Raji (cell line): Measurements from ENCODE around the gene DDX39B.
A peak's percentile ranks its signal among the peaks of the same experiment; 100 is the strongest.

ENCODE experiments used
- POLR2A ChIP-seq: IDR thresholded peaks from 2 replicates; pipeline ENCODE4 v1.6.1; 2011; ENCODE audit warnings: low read depth, low read length, control low read depth; ENCODE audit not compliant: insufficient read depth

DDX39B gene

GRCh38 chr6:31567531-31568370, 25.9 kb upstream of the DDX39B start:
- no peak for TF ChIP-seq POLR2A

GRCh38 chr6:31560697-31561058, 18.9 kb upstream of the DDX39B start:
- TF ChIP-seq POLR2A, result no peak

DNA sequence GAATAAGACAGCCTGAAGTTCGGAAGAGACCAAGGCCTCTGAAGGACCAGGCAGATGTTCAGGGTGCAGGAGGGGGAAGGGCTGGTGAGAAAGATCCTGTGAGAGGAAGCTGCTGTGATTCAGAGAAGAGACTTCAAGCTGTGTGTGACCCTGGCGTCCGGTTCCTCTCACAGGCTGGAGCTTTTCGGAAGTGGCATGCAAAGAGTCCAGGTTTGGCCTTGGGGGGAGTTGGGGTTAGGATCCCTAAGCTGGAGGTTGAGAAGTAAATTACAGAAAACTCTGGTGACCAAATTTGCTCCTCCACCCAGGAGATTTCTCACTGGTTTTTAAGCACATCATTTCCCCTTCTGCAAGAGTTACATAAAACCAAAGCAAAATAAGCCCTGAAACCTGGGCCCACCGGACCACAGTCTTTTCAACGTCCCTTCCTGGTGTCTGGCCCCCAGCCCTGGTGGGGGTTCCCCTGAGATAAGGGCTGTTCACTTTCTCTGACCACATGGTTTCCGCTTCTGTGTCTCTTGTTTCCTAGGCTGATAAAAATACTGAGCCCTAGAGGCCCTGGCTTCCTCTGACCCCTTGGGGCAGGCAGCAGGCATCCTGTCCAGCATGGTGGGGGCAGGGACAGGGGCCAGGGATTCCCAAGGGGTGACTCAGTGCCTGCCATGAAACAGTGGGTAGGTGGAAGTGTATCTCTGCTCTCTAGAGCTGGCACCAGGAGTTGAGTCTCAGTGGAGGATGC, 18.3 kb upstream of the DDX39B start:
- TF ChIP-seq POLR2A, result peak; percentile 50; the same call in 1 of the 2 replicates

- no peak; the same call in 1 of the 2 replicates for TF ChIP-seq POLR2A
Observed at GRCh38 chr6:31559606-31559957, 17.8 kb upstream of the DDX39B start.

GRCh38 chr6:31558631-31559500, 17.1 kb upstream of the DDX39B start:
- TF ChIP-seq POLR2A, result peak; percentile 33; the same call in 1 of the 2 replicates

GRCh38 chr6:31558318-31558625, 16.5 kb upstream of the DDX39B start:
- TF ChIP-seq POLR2A, result no peak

- no peak for TF ChIP-seq POLR2A
Observed at GRCh38 chr6:31557443-31558317, 15.9 kb upstream of the DDX39B start.

- no peak for TF ChIP-seq POLR2A
Observed at GRCh38 chr6:31556307-31556706, 14.5 kb upstream of the DDX39B start.

DNA sequence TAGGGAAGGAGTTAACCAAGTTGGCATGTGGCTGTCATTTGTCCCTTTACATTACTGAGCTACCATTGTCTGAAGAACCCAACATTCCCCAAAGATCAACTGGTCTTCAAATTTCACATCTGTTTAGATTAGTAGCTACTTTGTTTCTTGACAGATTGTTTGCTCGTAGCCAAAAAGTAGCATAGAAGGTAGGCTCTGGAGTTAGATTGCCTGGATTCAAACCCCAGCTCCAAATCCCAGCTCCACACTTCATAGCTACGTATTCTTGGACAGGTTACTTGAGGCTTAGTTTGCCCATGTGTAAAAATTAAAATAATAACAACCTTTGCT, 6.7 kb upstream of the DDX39B start:
- TF ChIP-seq POLR2A, result no peak

- no peak for TF ChIP-seq POLR2A
Observed at GRCh38 chr6:31547727-31548543, 6.1 kb upstream of the DDX39B start.

GRCh38 chr6:31546958-31547726, 5.3 kb upstream of the DDX39B start, which contains the start of gene NFKBIL1:
Gene NFKBIL1, plus strand, starts transcription at chr6:31547608. Its CDS starts 87 bp downstream, at chr6:31547695.
- peak; percentile 55 for TF ChIP-seq POLR2A

DNA sequence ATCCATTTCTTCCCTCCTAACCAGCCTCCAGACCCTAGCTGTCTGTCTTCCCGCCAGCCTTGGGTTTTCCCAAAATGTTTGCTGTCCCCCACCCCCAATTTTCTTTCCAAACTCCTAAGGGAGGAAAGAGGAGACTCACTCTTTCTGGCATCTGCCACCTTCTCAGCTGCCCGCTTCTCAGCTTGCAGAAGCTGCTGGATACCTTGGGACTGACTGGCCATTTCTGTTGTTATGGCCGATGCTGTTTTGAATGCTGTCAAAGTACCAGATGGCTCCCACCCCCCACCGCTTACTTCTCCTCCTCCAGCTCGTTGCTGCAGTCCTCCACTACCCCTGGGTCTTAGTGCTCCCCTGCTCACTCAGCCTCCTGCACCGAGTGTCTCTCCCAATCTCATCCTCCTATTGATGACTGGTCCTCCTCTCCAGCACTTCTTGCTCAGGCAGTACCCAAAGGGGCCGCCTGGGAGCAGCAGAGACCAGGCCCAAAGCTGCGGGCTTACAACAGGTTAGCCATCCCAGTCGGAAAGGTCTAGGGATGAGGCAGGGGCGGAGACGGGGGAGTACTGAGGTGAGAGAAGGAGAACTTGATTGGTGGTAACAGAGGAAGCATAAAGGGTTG, 4.6 kb upstream of the DDX39B start, which contains the start of gene ATP6V1G2:
Gene ATP6V1G2, minus strand, starts transcription at position 270 of the 619 bp plus-strand sequence. Its CDS starts 49 bp downstream, at position 221.
- TF ChIP-seq POLR2A, result peak; percentile 40
